Endothelial cell (in vitro differentiated cells): ENCODE data around the gene CLCN4. TPM values are rescaled to one million over a fixed set of nuclear protein-coding genes. Genes with fewer than 3 reads are reported as not detected.
A peak's percentile ranks its signal among the peaks of the same experiment; 100 is the strongest.

Source experiments
- DNase-seq: peaks from one replicate; pipeline ENCODE4 v3.0.0; 2021; ENCODE audit warnings: low spot score
- H3K27ac Mint-ChIP-seq: one replicate; pipeline ENCODE4 v1.8.0; 2021; ENCODE audit warnings: mixed read lengths, inconsistent platforms; ENCODE audit not compliant: unreplicated experiment
- H3K27me3 Mint-ChIP-seq: one replicate; pipeline ENCODE4 v1.8.0; 2021; ENCODE audit warnings: mild to moderate bottlenecking, moderate library complexity, mixed read lengths, inconsistent platforms; ENCODE audit not compliant: unreplicated experiment
- H3K36me3 Mint-ChIP-seq: one replicate; pipeline ENCODE4 v1.8.0; 2021; ENCODE audit warnings: mild to moderate bottlenecking, low read depth, mixed read lengths, inconsistent platforms; ENCODE audit not compliant: unreplicated experiment
- H3K4me1 Mint-ChIP-seq: one replicate; pipeline ENCODE4 v1.8.0; 2021; ENCODE audit warnings: mild to moderate bottlenecking, mixed read lengths, inconsistent platforms; ENCODE audit not compliant: unreplicated experiment
- H3K4me3 Mint-ChIP-seq: one replicate; pipeline ENCODE4 v1.8.0; 2021; ENCODE audit warnings: mild to moderate bottlenecking, mixed read lengths, inconsistent platforms; ENCODE audit not compliant: unreplicated experiment
- H3K9me3 Mint-ChIP-seq: one replicate; pipeline ENCODE4 v1.8.0; 2021; ENCODE audit warnings: mixed read lengths, inconsistent platforms; ENCODE audit not compliant: unreplicated experiment
- total RNA-seq: library from RNA; stranded (reverse); fragmentation: NEBNext Ultra II Directional; extraction: Animal tissue kit (Norgen Biotek cat#: 25700); gene quantifications from one replicate; pipeline ENCODE4 v1.2.1, GENCODE V29; 2021; ENCODE audit not compliant: unreplicated experiment
- TF ChIP-seq, protein P1 (sequence below): fragments of 200-600 bp; sonication (generic); IDR thresholded peaks from one replicate; pipeline ENCODE4 v1.5.0; 2021; ENCODE audit warnings: antibody characterized with exemption; ENCODE audit not compliant: unreplicated experiment

The CLCN4 gene
- total RNA-seq, 1 donor from 2014 or later: 23.1 TPM

DNA sequence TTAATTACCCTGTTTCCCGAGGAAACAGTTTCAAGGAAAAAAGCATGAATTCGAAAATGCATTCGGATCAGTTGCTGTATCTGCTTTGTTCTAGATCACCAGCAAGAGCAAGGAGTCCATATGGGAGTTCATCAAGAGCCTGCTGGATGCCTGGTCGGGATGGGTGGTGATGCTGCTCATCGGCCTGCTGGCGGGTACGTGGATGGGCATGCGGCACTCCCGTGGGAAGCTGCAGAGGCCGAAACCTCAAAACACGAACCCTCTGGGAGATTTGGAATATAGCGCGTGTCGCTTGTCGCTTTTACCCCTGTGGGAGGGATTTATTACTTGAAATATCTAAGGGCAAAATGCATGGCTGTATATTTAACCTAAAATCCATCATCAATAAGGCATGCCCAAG, 30.6 kb downstream of the CLCN4 start:
- no peak overlapping the region for H3K4me3 Mint-ChIP-seq
- H3K9me3 Mint-ChIP-seq: no peaks in the 10 kb centered on the region
- H3K27me3 Mint-ChIP-seq: peaks cover 3% of the 10 kb centered on the region
- TF ChIP-seq, protein P1, sequence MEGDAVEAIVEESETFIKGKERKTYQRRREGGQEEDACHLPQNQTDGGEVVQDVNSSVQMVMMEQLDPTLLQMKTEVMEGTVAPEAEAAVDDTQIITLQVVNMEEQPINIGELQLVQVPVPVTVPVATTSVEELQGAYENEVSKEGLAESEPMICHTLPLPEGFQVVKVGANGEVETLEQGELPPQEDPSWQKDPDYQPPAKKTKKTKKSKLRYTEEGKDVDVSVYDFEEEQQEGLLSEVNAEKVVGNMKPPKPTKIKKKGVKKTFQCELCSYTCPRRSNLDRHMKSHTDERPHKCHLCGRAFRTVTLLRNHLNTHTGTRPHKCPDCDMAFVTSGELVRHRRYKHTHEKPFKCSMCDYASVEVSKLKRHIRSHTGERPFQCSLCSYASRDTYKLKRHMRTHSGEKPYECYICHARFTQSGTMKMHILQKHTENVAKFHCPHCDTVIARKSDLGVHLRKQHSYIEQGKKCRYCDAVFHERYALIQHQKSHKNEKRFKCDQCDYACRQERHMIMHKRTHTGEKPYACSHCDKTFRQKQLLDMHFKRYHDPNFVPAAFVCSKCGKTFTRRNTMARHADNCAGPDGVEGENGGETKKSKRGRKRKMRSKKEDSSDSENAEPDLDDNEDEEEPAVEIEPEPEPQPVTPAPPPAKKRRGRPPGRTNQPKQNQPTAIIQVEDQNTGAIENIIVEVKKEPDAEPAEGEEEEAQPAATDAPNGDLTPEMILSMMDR: no peak
- H3K27ac Mint-ChIP-seq: peak overlapping the region; percentile 67
- peaks cover 31% of the 10 kb centered on the region for H3K4me1 Mint-ChIP-seq
- no peak for DNase-seq
- H3K36me3 Mint-ChIP-seq: peaks cover 25% of the 10 kb centered on the region

DNA sequence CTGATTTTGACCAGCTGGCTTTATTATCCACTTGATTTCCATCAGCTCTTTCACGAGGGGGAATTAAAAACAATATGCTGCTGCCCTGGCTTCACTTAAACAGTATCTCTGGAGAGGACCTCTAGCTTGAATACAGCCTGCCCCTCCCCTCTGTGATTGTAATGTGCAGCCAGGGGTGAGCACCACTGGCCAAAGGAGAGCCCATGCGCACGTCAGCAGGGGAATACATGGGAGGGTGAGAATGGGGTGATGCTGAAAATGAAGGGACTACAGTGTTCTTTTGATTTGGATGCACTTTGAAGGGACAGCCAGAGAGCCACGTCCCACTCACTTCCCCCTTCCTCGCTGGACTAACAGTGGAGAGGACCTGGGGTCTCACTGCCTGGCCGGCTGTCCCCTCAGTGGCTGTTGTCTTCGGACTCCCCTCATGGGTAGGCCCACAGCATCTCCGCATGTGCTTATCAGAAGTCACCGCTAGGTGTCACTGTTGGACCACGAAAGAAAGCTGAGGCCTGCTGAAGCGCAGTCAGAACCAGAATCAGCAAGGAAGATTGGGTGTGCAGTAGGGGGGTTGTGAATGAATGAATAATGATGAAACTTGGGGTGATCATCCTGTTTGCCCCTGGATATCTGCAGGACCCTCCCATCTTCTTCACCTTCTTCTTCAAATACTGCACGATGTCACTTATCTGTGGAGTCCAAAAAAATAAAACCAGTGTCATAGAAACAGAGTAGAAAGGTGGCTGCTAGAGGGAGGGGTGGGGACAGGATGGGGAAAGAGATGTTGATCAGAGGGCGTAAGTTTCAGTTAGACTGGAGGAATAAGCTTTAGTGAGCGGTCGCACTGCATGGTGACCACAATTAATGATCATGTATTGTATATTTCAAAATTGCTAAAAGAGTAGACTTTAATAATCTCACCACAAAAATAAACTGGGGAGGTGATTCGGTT, 32.8 kb downstream of the CLCN4 start:
- no peak overlapping the region for H3K4me3 Mint-ChIP-seq
- H3K9me3 Mint-ChIP-seq: no peaks in the 10 kb centered on the region
- H3K4me1 Mint-ChIP-seq: peaks cover 26% of the 10 kb centered on the region
- H3K27me3 Mint-ChIP-seq: peaks cover 6% of the 10 kb centered on the region
- H3K36me3 Mint-ChIP-seq: peaks cover 38% of the 10 kb centered on the region
- DNase-seq: peak; percentile 74
- TF ChIP-seq, protein P1: peak; percentile 80
- peak overlapping the region; percentile 95 for H3K27ac Mint-ChIP-seq

DNA sequence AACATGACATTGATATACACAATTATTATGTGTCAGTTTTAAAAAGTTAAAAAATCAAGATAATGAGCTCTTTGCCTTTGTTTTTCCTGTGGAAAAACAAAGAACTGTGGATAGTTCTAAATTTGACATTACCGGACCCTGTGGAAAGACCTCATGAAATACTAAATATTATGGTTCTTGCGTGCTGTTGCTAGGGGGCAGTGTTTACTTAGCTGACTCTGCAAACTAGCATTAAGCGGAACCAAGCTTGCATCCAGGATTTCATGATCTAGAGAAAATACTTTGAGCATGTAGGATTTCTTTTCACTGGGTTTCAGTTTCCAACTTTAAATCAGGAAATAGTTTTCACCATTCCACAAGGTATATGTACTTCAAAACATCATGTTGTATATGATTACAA, 33.6 kb downstream of the CLCN4 start:
- H3K27ac Mint-ChIP-seq: peak overlapping the region; percentile 95
- no peaks in the 10 kb centered on the region for H3K9me3 Mint-ChIP-seq
- no peak for DNase-seq
- TF ChIP-seq, protein P1: no peak
- no peak overlapping the region for H3K4me3 Mint-ChIP-seq
- H3K4me1 Mint-ChIP-seq: peaks cover 26% of the 10 kb centered on the region
- H3K36me3 Mint-ChIP-seq: peaks cover 34% of the 10 kb centered on the region
- peaks cover 6% of the 10 kb centered on the region for H3K27me3 Mint-ChIP-seq

DNA sequence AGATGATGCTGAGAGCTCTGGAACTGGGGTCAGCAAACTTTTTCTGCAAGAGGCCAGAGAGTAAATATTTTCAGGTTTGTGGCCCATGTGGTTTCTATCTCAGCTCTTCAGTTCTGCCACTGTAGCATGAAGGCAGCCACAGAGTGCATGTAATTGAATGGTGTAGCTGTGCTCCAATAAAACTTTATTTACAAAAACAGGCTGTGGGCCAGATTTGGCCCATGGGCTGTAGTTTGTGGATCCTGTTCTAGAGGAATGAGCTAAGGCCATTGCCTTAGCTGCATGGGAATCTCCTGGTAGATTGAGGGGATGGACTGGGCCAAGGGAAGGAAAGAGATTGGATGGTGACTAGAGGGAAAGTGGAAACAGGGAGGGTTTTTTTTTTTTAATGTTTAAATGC, 36.8 kb downstream of the CLCN4 start:
- TF ChIP-seq, protein P1: no peak
- Mint-ChIP-seq H3K4me3 (no peak overlapping the region), H3K9me3 (no peaks in the 10 kb centered on the region), H3K4me1 (peaks cover 18% of the 10 kb centered on the region), H3K36me3 (peaks cover 23% of the 10 kb centered on the region), H3K27me3 (peaks cover 3% of the 10 kb centered on the region), H3K27ac (no peak overlapping the region)
- no peak for DNase-seq

DNA sequence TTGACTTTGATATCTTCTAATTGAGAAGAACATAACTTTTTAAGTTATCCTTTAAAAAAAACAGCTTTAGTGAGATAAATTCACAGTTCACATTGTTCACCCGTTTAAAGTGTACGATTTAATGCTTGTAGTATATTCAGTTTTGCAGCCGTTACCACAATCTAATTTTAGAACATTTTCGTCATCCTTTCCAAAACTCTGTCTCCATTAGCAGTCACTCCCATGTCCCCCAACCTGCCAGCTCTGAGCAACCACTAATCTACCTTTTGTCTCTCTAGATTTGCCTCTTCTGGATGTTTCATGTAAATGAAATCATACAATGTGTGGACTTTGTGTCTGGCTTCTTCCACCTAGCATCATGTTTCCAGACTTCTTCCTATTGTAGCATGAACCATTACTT, 38.6 kb downstream of the CLCN4 start:
- Mint-ChIP-seq H3K27me3 (peaks cover 3% of the 10 kb centered on the region), H3K4me1 (peaks cover 4% of the 10 kb centered on the region), H3K36me3 (peaks cover 27% of the 10 kb centered on the region), H3K27ac (no peak overlapping the region), H3K4me3 (peak overlapping the region; percentile 23), H3K9me3 (no peaks in the 10 kb centered on the region)
- TF ChIP-seq, protein P1: no peak
- no peak for DNase-seq
